Nephron progenitor cell (in vitro differentiated cells): ENCODE measurements around the gene HDAC4.

Experiments used
- DNase-seq: peaks from one replicate; pipeline ENCODE4 v3.0.0; 2021
- H3K27ac Mint-ChIP-seq: 2 replicates; pipeline ENCODE4 v1.8.0; 2021; ENCODE audit warnings: mild to moderate bottlenecking, moderate library complexity, mixed read lengths
- H3K27me3 Mint-ChIP-seq: 2 replicates; pipeline ENCODE4 v1.8.0; 2021; ENCODE audit warnings: mild to moderate bottlenecking, low read depth, mixed read lengths; ENCODE audit not compliant: poor library complexity
- H3K36me3 Mint-ChIP-seq: 2 replicates; pipeline ENCODE4 v1.8.0; 2021; ENCODE audit warnings: low read depth, mixed read lengths
- H3K4me1 Mint-ChIP-seq: 2 replicates; pipeline ENCODE4 v1.8.0; 2021; ENCODE audit warnings: mixed read lengths
- H3K4me3 Mint-ChIP-seq: 2 replicates; pipeline ENCODE4 v1.8.0; 2021; ENCODE audit warnings: mild to moderate bottlenecking, moderate library complexity, mixed read lengths
- H3K9me3 Mint-ChIP-seq: 2 replicates; pipeline ENCODE4 v1.8.0; 2021; ENCODE audit warnings: mild to moderate bottlenecking, moderate library complexity, mixed read lengths
- TF ChIP-seq, protein P1 (sequence below): fragments of 200-600 bp; sonication (generic); IDR thresholded peaks from 2 replicates; pipeline ENCODE4 v1.5.0; 2021; ENCODE audit warnings: antibody characterized with exemption

Gene HDAC4

DNA sequence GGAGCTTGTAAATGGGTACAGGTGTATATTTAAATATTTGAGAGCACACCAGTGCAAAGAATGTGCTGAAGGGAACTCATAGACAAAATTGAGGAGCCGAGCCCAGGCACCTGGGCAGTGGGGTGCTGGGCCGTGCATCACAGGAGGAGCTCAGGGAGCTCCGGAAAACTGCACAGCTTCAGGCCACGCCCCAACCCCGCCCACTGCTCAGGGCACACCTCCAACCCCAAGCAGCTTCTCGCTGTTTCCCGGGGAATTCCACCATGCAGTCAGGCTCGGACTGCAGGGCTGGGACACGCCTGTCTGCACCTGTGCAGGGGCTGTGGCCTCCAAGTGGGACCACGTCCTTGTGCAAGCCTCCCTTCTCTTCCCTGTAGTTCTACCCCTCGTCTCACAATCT lies 243.0 kb downstream of the HDAC4 start:
- no peak overlapping the region for H3K27ac Mint-ChIP-seq
- H3K9me3 Mint-ChIP-seq: no peaks in the 10 kb centered on the region
- H3K4me3 Mint-ChIP-seq: no peak overlapping the region
- TF ChIP-seq, protein P1, sequence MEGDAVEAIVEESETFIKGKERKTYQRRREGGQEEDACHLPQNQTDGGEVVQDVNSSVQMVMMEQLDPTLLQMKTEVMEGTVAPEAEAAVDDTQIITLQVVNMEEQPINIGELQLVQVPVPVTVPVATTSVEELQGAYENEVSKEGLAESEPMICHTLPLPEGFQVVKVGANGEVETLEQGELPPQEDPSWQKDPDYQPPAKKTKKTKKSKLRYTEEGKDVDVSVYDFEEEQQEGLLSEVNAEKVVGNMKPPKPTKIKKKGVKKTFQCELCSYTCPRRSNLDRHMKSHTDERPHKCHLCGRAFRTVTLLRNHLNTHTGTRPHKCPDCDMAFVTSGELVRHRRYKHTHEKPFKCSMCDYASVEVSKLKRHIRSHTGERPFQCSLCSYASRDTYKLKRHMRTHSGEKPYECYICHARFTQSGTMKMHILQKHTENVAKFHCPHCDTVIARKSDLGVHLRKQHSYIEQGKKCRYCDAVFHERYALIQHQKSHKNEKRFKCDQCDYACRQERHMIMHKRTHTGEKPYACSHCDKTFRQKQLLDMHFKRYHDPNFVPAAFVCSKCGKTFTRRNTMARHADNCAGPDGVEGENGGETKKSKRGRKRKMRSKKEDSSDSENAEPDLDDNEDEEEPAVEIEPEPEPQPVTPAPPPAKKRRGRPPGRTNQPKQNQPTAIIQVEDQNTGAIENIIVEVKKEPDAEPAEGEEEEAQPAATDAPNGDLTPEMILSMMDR: no peak
- peaks cover 62% of the 10 kb centered on the region for H3K36me3 Mint-ChIP-seq
- H3K27me3 Mint-ChIP-seq: peaks cover 3% of the 10 kb centered on the region
- DNase-seq: peak; percentile 75
- H3K4me1 Mint-ChIP-seq: peaks cover 14% of the 10 kb centered on the region

DNA sequence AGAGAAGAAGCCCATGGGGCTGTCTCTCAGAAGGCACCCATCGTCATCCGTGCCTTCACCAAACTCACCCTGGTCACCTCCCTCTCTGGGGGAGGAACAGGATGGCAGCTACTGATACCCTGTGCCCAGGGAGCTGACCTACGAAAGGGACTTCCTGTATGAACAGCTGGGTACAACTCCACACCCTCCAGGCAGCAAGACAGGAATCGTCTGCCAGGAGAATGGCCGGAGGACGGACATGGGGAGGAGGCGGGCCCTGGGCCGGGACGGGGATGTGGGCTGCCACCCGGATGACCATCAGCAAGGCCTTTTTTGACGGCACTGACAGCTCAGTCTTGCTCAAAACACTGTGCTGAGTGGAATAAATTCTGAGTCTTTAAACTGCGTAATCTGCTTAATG lies 243.6 kb downstream of the HDAC4 start:
- TF ChIP-seq, protein P1: no peak
- Mint-ChIP-seq H3K4me1 (peaks cover 14% of the 10 kb centered on the region), H3K27me3 (peaks cover 1% of the 10 kb centered on the region), H3K27ac (no peak overlapping the region), H3K36me3 (peaks cover 62% of the 10 kb centered on the region), H3K4me3 (no peak overlapping the region), H3K9me3 (no peaks in the 10 kb centered on the region)
- no peak for DNase-seq

DNA sequence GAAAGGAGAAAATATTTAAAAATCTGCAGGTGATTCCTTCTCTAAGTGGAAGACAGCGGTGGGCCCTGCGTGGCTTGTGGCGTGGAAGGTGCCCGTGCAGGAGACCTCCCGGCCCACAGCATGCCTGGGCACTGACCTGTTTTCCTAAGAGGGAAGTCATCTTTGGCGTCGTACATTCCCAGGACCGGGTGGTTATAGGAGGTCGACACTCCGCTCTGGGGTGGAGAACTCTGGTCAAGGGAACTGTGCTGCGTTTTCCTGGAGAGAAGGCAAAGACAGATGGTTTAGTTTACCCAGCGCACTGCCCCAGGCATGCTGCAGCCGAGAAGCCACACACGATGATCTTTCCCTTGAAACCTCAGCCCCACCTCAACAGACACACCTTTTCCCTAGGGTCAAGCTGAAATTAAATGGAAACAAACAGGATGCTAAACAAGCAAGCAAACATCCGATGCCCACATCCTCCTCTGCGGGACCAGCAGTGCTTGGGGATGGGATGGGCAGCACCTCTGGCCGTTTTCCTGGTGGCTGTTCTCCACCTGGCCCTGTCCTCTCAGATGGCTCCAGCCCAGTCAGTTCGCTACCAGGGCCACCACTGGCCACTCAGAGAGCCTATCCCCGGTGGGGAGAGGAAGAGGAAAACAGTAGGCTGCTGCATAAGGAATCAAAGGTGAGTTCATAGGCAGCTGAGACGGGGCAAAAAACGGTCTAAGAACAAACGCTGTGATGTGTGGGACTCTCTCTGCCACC lies 244.1 kb downstream of the HDAC4 start:
- TF ChIP-seq, protein P1: no peak
- H3K27me3 Mint-ChIP-seq: no peaks in the 10 kb centered on the region

DNA sequence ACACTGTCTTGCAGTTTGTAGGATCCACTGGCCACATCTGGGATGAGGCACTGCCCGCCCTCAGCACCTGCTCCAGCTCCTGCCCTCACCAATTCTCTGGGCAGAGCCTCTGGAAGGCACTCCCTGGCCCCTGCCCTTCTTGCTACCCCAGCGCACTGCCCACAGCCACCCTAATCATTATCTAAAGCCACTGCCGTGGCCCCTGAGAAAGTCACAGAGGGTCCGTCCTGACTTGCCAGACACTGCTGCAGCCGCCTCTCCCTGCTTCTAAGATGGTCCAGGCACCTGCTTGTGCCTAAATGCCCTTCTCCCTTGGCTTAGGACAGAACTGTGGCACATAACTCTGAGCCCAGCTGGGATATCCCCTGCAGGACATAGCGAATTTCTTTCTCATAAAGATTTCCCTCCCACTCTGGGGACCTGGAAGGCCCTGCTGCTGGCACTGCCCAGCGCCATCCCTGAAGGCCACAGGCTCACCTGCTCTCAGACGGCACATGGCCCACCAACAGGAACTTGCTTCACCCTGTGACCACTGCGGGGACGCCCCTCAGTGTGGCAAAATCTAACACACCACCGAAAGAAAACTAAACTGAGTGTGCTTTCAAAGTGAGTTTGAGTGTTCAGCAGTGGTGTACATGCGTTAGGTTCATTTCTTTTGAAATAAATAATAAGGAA lies 244.9 kb downstream of the HDAC4 start:
- H3K9me3 Mint-ChIP-seq: no peaks in the 10 kb centered on the region
- H3K36me3 Mint-ChIP-seq: peaks cover 55% of the 10 kb centered on the region
- H3K4me3 Mint-ChIP-seq: no peak overlapping the region
- no peak for DNase-seq
- TF ChIP-seq, protein P1: no peak
- H3K27ac Mint-ChIP-seq: no peak overlapping the region
- H3K4me1 Mint-ChIP-seq: peaks cover 14% of the 10 kb centered on the region
- H3K27me3 Mint-ChIP-seq: no peaks in the 10 kb centered on the region

More for the DNA sequence above, 244.1 kb downstream of the HDAC4 start:
- Mint-ChIP-seq H3K9me3 (no peaks in the 10 kb centered on the region), H3K27ac (peak overlapping the region; percentile 55), H3K36me3 (peaks cover 58% of the 10 kb centered on the region), H3K4me3 (no peak overlapping the region), H3K4me1 (peaks cover 14% of the 10 kb centered on the region)
- DNase-seq: no peak

DNA sequence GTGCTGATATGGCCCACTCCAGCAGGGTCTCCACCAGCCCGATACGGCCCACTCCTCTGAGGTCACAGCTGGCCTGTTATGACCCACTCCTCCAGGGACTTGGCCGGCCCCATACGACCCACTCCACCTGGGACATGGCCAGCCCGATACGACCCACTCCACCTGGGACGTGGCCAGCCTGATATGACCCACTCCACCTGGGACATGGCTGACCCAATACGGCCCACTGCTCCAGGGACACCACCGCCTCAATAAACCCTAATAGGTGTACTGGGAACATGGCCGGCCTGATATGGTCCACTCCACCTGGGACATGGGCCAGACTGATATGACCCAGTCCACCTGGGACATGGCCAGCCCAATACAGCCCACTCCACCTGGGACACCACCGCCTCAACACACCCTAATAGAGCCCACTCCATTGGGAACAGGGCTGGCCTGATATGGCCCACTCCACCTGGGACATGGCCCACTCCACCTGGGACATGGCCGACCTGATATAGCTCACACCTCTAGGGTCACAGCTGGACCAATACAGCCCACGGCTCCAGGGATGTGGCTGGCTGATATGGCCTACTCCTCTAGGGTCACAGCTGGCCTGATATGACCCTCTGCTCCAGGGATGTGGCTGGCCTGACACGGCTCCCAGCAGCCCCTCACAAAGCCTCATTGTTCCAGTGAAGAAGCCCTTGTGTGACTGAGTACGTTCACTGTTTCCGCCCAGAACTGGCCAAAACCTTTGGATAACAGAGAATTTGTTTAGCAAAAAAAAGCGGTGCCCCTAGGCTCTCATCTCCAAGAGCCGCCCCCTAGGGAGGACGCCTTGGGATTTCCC lies 245.6 kb downstream of the HDAC4 start:
- H3K4me1 Mint-ChIP-seq: peaks cover 14% of the 10 kb centered on the region
- DNase-seq: no peak
- H3K27me3 Mint-ChIP-seq: no peaks in the 10 kb centered on the region
- H3K36me3 Mint-ChIP-seq: peaks cover 49% of the 10 kb centered on the region
- H3K27ac Mint-ChIP-seq: no peak overlapping the region
- TF ChIP-seq, protein P1: no peak
- no peaks in the 10 kb centered on the region for H3K9me3 Mint-ChIP-seq
- no peak overlapping the region for H3K4me3 Mint-ChIP-seq
